Measurements from ENCODE around the gene CENPU. TPM values are rescaled to one million over a fixed set of nuclear protein-coding genes. Genes with fewer than 3 reads are reported as not detected.

The CENPU gene
- polyA plus RNA-seq, 1 donor: 13.9 TPM

DNA sequence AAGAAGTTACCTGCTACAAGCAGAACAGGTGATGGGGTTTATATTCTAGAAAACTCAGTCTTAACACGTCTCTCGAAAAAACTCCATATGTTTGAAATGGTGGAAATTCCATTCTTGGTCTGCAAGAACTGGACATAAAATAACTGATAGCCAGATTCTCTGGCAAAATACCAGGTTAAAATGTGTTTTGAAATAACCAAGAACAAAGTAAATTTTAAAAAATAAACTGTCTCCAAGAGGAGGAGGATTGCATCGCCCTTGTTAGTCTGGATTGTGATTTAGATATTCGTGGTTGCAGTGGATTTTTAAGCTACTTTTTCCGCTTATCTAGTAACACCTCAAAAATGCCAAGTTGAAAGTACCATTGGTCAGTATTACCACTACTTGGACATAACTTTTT is 40.8 kb downstream of the CENPU start:
- Histone ChIP-seq H3K4me1 (ENCODE audit: control insufficient read depth, insufficient read depth, low read length) (no peaks in the 10 kb centered on the region), H3K27me3 (ENCODE audit: control insufficient read depth, insufficient read depth, low read length) (no peaks in the 10 kb centered on the region), H3K9me3 (ENCODE audit: control insufficient read depth, low read depth, low read length) (no peaks in the 10 kb centered on the region), H3K27ac (ENCODE audit: low read length) (no peak overlapping the region), H3K36me3 (ENCODE audit: control insufficient read depth, insufficient read depth, low read length) (peaks cover 10% of the 10 kb centered on the region), H3K4me3 (ENCODE audit: low read length) (no peak overlapping the region)
- no peak for DNase-seq
- WGBS (ENCODE audit: insufficient coverage, low lambda C conversion rate): 96% methylated on average over 4 of the region's 5 CpGs

DNA sequence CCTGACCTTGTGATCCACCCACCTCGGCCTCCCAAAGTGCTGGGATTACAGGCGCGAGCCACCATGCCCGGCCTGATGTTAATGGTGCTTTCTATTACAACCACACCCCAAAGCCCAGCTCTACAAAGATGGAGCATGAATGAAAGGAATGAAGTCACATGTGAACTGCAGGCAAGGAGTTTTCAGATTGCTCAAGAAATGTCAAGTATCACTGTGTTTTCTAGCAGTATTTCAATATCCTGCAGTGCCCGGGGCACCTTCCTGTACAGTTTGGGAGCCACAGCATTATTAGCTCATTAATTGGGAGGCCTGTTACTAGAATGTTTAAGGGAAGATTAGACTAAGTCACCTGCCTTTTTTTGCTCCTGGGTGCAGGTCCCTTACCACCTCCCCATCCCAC is 44.2 kb downstream of the CENPU start:
- Histone ChIP-seq H3K27me3 (ENCODE audit: control insufficient read depth, insufficient read depth, low read length) (no peaks in the 10 kb centered on the region), H3K4me1 (ENCODE audit: control insufficient read depth, insufficient read depth, low read length) (no peaks in the 10 kb centered on the region), H3K36me3 (ENCODE audit: control insufficient read depth, insufficient read depth, low read length) (peaks cover 8% of the 10 kb centered on the region), H3K27ac (ENCODE audit: low read length) (no peak overlapping the region), H3K4me3 (ENCODE audit: low read length) (no peak overlapping the region), H3K9me3 (ENCODE audit: control insufficient read depth, low read depth, low read length) (no peaks in the 10 kb centered on the region)
- no CpG with 5 or more reads among the region's 5 CpGs for WGBS (ENCODE audit: insufficient coverage, low lambda C conversion rate)
- DNase-seq: no peak

DNA sequence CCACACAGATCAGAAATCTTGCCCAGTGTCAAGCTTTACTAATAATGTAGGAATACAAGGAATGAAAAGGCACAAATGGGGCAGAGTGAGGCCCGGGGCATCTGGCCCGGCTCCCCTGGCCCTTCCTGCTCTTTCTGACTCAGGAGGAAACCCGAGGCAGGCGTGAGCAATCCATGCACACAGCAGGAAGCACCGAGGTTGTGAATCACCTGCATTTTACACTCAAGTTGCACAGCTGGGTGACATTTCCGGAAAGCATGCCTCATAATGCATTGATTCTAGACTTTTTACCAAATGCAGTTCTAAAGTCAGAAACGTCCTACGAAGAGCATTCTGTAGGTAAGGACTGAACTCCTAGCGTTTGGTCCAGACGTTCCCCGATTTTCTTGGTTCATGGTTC is 45.4 kb downstream of the CENPU start:
- Histone ChIP-seq H3K27me3 (ENCODE audit: control insufficient read depth, insufficient read depth, low read length) (no peaks in the 10 kb centered on the region), H3K4me1 (ENCODE audit: control insufficient read depth, insufficient read depth, low read length) (peaks cover 2% of the 10 kb centered on the region), H3K4me3 (ENCODE audit: low read length) (no peak overlapping the region), H3K9me3 (ENCODE audit: control insufficient read depth, low read depth, low read length) (no peaks in the 10 kb centered on the region), H3K27ac (ENCODE audit: low read length) (no peak overlapping the region), H3K36me3 (ENCODE audit: control insufficient read depth, insufficient read depth, low read length) (peaks cover 3% of the 10 kb centered on the region)
- no peak for DNase-seq
- WGBS (ENCODE audit: insufficient coverage, low lambda C conversion rate): 90% methylated on average over 3 of the region's 11 CpGs

GRCh38 chr4:184688005-184688404 is 45.9 kb downstream of the CENPU start:
- Histone ChIP-seq H3K36me3 (ENCODE audit: control insufficient read depth, insufficient read depth, low read length) (peaks cover 3% of the 10 kb centered on the region), H3K9me3 (ENCODE audit: control insufficient read depth, low read depth, low read length) (no peaks in the 10 kb centered on the region), H3K4me3 (ENCODE audit: low read length) (no peak overlapping the region), H3K27ac (ENCODE audit: low read length) (no peak overlapping the region), H3K27me3 (ENCODE audit: control insufficient read depth, insufficient read depth, low read length) (no peaks in the 10 kb centered on the region), H3K4me1 (ENCODE audit: control insufficient read depth, insufficient read depth, low read length) (peaks cover 2% of the 10 kb centered on the region)
- DNase-seq: no peak
- 62% methylated on average over 3 of the region's 3 CpGs for whole genome bisulfite sequencing (ENCODE audit: insufficient coverage, low lambda C conversion rate)

DNA sequence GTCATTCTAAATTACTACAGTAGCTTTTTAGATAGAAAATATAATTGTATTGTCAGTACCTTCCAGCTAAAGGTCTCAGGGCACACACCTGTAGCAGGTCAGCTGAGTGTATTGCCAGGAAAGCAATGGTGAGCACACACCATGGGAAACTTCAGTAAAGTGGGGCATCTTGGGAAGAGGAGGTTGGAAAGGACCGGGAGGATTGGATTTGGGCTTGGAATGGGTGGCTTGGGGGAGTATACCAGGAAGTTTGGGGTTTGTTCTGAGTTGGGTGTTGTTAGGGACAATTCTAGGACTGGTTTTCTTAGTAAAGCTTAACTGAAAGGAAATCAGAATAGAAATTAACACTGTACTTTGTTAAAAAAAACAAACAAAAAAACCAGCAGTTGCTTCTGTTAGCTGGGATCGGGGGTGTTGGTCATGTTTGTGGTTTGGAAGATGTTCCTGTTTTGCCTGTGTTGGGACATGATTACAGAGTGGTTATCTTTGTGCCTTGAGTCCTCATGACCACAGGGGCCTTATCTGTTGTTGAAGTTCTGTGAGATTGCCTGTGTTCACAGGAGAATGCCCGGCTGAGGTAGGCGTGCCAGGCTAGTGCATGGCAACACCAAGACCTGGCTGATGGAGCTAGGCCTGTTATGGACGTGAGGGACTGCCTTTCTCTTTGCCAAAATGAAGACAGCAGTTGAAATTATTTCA is 49.3 kb downstream of the CENPU start:
- H3K4me3 ChIP-seq (ENCODE audit: low read length): no peak overlapping the region
- peak overlapping the region; percentile 9 for H3K27ac ChIP-seq (ENCODE audit: low read length)
- 100% methylated on average over 1 of the region's 5 CpGs for WGBS (ENCODE audit: insufficient coverage, low lambda C conversion rate)
- H3K9me3 ChIP-seq (ENCODE audit: control insufficient read depth, low read depth, low read length): no peaks in the 10 kb centered on the region
- DNase-seq: peak; percentile 30 to 38
- H3K4me1 ChIP-seq (ENCODE audit: control insufficient read depth, insufficient read depth, low read length): peaks cover 5% of the 10 kb centered on the region
- H3K27me3 ChIP-seq (ENCODE audit: control insufficient read depth, insufficient read depth, low read length): no peaks in the 10 kb centered on the region
- peaks cover 3% of the 10 kb centered on the region for H3K36me3 ChIP-seq (ENCODE audit: control insufficient read depth, insufficient read depth, low read length)

DNA sequence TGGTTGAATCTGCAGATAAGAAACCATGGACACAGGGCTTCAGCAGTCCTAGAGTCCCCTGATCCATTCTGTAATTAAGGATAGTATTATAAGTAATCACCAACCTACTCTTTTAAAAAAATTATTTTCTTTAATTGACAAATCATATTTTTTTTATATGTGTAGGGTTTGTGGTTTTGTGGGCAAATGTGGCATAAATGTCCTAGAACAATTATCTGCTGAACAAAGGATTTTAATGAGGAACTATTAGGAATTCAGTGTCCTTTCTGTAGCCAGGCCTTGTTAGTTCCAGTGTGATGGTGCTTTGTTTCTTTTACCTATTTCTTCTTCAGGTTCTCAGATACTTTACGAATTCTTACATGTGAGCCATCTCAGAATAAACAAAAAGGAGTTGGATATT is 52.0 kb downstream of the CENPU start:
- H3K4me1 ChIP-seq (ENCODE audit: control insufficient read depth, insufficient read depth, low read length): peaks cover 5% of the 10 kb centered on the region
- DNase-seq: no peak
- no peak overlapping the region for H3K4me3 ChIP-seq (ENCODE audit: low read length)
- H3K9me3 ChIP-seq (ENCODE audit: control insufficient read depth, low read depth, low read length): peaks cover 2% of the 10 kb centered on the region
- peaks cover 3% of the 10 kb centered on the region for H3K36me3 ChIP-seq (ENCODE audit: control insufficient read depth, insufficient read depth, low read length)
- H3K27ac ChIP-seq (ENCODE audit: low read length): no peak overlapping the region
- WGBS (ENCODE audit: insufficient coverage, low lambda C conversion rate): 100% methylated on average over 1 of the region's 1 CpG
- H3K27me3 ChIP-seq (ENCODE audit: control insufficient read depth, insufficient read depth, low read length): no peaks in the 10 kb centered on the region

- peak; percentile 88 to 95 for DNase-seq
- Histone ChIP-seq H3K9me3 (ENCODE audit: control insufficient read depth, low read depth, low read length) (peaks cover 2% of the 10 kb centered on the region), H3K36me3 (ENCODE audit: control insufficient read depth, insufficient read depth, low read length) (no peaks in the 10 kb centered on the region), H3K27ac (ENCODE audit: low read length) (peak overlapping the region; percentile 81), H3K4me1 (ENCODE audit: control insufficient read depth, insufficient read depth, low read length) (peaks cover 5% of the 10 kb centered on the region), H3K27me3 (ENCODE audit: control insufficient read depth, insufficient read depth, low read length) (no peaks in the 10 kb centered on the region), H3K4me3 (ENCODE audit: low read length) (no peak overlapping the region)
- WGBS (ENCODE audit: insufficient coverage, low lambda C conversion rate): 61% methylated on average over 4 of the region's 9 CpGs
Observed at GRCh38 chr4:184680698-184681097, 53.2 kb downstream of the CENPU start.

DNA sequence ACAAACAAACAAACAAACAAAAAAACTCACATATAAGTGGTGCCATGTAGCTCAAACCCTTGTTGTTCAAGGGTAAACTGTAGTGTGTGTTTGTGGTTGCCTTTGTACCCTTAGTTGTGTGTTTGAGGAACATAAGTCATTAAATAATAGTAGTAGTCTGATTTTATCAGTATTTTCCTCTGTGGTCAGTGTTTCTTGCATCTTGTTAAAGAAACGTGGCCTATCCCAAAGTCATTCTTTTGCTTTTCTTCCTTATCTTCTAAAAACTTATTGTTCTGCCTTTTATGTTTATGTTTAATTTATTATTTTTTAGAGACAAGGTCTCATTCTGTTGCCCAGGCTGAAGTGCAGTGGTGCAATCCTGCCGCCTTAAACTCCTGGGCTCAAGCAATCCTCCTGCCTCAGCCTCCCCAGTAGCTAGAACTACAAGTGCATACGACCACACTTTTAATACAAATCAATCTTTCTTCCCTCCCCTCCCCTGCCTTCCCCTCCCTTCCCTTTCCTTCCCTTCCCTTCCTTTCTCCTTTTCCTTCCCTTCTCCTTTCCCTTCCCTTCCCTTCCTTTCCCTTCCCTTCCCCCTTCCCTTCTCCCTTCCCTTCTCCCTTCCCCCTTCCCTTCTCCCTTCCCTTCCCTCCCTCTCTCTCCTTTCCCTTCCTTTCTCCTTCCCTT is 57.9 kb downstream of the CENPU start:
- DNase-seq: no peak
- Histone ChIP-seq H3K27me3 (ENCODE audit: control insufficient read depth, insufficient read depth, low read length) (no peaks in the 10 kb centered on the region), H3K36me3 (ENCODE audit: control insufficient read depth, insufficient read depth, low read length) (peaks cover 16% of the 10 kb centered on the region), H3K4me3 (ENCODE audit: low read length) (no peak overlapping the region), H3K9me3 (ENCODE audit: control insufficient read depth, low read depth, low read length) (peaks cover 2% of the 10 kb centered on the region), H3K4me1 (ENCODE audit: control insufficient read depth, insufficient read depth, low read length) (no peaks in the 10 kb centered on the region), H3K27ac (ENCODE audit: low read length) (no peak overlapping the region)
- 91% methylated on average over 3 of the region's 3 CpGs for WGBS (ENCODE audit: insufficient coverage, low lambda C conversion rate)

- Histone ChIP-seq H3K9me3 (ENCODE audit: control insufficient read depth, low read depth, low read length) (peaks cover 2% of the 10 kb centered on the region), H3K4me3 (ENCODE audit: low read length) (no peak overlapping the region), H3K27me3 (ENCODE audit: control insufficient read depth, insufficient read depth, low read length) (no peaks in the 10 kb centered on the region), H3K27ac (ENCODE audit: low read length) (no peak overlapping the region), H3K36me3 (ENCODE audit: control insufficient read depth, insufficient read depth, low read length) (peaks cover 18% of the 10 kb centered on the region), H3K4me1 (ENCODE audit: control insufficient read depth, insufficient read depth, low read length) (no peaks in the 10 kb centered on the region)
- no peak for DNase-seq
- no CpG with 5 or more reads among the region's 5 CpGs for WGBS (ENCODE audit: insufficient coverage, low lambda C conversion rate)
Observed at GRCh38 chr4:184675018-184675417, 58.9 kb downstream of the CENPU start.

- Histone ChIP-seq H3K9me3 (ENCODE audit: control insufficient read depth, low read depth, low read length) (no peaks in the 10 kb centered on the region), H3K27ac (ENCODE audit: low read length) (no peak overlapping the region), H3K27me3 (ENCODE audit: control insufficient read depth, insufficient read depth, low read length) (no peaks in the 10 kb centered on the region), H3K4me3 (ENCODE audit: low read length) (no peak overlapping the region), H3K4me1 (ENCODE audit: control insufficient read depth, insufficient read depth, low read length) (no peaks in the 10 kb centered on the region), H3K36me3 (ENCODE audit: control insufficient read depth, insufficient read depth, low read length) (peaks cover 27% of the 10 kb centered on the region)
- WGBS (ENCODE audit: insufficient coverage, low lambda C conversion rate): no CpG with 5 or more reads among the region's 4 CpGs
- DNase-seq: no peak
Observed at GRCh38 chr4:184674011-184674410, 59.9 kb downstream of the CENPU start.

DNA sequence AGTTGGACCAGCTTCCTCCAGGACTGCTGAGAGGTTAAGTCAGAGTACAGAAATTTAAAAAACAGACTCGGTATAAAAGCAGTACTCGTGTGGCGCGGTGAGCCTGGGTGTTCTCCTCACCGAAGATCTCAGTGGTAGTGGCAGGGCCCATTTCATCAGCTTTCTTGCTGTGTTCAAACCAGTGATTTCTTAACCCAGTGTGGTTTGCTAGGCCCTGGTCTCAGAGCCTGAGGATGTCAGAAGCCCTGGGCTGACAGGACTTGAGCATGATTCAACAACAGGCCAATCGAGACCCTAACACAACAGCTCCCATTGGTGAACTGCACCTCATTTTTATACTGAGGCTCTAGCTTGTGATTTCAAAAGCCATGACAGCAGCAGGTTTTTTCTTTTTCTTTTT is 61.2 kb downstream of the CENPU start:
- WGBS (ENCODE audit: insufficient coverage, low lambda C conversion rate): no CpG with 5 or more reads among the region's 6 CpGs
- H3K4me3 ChIP-seq (ENCODE audit: low read length): no peak overlapping the region
- no peaks in the 10 kb centered on the region for H3K9me3 ChIP-seq (ENCODE audit: control insufficient read depth, low read depth, low read length)
- H3K36me3 ChIP-seq (ENCODE audit: control insufficient read depth, insufficient read depth, low read length): peaks cover 29% of the 10 kb centered on the region
- no peak overlapping the region for H3K27ac ChIP-seq (ENCODE audit: low read length)
- H3K4me1 ChIP-seq (ENCODE audit: control insufficient read depth, insufficient read depth, low read length): no peaks in the 10 kb centered on the region
- no peak for DNase-seq
- H3K27me3 ChIP-seq (ENCODE audit: control insufficient read depth, insufficient read depth, low read length): no peaks in the 10 kb centered on the region
